CD4-positive, alpha-beta T cell treated with Interleukin-4 for 4 hours (primary cell): ENCODE measurements around the gene MXRA7.
"Not testable (repeated sequence)": the region's sequence is repeated elsewhere in the genome, so short reads cannot be mapped to it uniquely, and the experiment has no call there.

Experiments
- DNase-seq: peaks from one replicate; pipeline ENCODE4 v3.0.0-alpha.2; 2020

The MXRA7 gene

DNA sequence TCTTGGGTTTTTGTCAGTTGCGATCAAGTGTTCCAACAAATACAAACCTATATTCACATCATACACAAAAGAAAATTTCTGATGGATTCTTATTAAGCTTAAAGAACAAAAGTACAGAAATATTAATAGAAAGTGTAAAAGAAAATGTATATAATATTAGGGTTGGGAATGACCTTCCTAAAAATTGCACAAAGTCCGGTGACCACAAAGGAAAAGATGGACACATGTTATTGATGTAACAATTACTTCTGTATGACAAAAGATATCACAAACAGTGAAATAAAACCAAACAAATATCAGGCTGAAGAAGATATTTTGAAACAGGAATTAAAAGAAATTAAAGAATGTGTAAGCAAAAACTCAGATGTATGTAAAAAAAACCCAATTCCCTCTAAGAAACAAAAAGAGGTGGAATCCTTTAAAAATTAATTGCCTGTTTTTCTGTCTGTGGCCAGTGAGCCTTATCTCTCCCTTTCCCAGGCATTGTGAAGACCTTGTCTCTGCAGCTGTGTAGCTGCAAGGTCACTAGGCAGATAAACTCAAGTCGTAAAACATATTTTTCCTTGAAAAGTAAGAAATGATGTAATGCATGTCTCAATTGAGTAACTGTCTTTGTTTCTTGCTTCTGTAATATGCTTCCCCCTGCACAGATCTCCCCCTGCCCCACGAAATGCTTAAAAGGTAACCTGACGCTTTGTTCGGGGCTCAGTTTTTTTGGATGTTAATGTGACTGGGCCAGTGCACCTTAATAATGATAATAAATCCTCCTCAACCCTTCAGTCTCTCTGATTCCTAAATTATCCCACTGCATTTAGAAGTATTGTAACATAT, 70.0 kb downstream of the MXRA7 start:
- DNase-seq, result no peak

DNA sequence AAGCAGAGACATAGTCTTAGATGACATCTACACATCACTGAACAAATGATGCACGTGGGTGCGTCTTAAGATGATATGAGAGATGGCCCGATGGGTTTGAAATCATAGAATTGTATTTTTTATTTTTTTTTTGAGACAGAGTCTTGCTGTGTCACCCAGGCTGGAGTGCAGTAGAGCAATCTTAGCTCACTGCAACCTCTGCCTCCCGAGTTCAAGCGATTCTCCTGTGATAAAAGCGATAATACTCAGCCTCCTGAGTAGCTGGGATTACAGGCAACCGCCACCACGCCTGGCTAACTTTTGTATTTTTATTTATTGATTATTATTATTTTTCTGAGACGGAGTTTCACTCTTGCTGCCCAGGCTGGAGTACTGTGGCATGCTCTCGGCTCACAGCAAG, 72.5 kb downstream of the MXRA7 start:
- DNase-seq, result no peak

DNA sequence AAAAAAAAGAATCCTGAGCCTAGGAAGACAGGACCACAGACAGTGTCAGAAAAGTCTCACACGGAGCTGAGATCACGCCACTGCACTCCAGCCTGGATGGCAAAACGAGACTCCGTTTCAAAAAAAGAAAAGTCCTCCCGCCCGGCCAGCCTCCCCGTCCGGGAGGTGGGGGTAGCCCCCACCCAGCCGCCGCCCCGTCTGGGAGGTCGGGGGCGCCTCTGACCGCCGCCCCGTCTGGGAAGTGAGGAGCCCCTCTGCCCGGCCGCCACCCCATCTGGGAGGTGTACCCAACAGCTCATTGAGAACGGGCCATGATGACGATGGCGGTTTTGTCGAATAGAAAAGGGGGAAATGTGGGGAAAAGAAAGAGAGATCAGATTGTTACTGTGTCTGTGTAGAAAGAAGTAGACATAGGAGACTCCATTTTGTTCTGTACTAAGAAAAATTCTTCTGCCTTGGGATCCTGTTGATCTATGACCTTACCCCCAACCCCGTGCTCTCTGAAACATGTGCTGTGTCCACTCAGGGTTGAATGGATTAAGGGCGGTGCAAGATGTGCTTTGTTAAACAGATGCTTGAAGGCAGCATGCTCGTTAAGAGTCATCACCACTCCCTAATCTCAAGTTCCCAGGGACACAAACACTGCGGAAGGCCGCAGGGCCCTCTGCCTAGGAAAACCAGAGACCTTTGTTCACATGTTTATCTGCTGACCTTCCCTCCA, 74.1 kb downstream of the MXRA7 start:
- DNase-seq, result not testable (repeated sequence)

DNA sequence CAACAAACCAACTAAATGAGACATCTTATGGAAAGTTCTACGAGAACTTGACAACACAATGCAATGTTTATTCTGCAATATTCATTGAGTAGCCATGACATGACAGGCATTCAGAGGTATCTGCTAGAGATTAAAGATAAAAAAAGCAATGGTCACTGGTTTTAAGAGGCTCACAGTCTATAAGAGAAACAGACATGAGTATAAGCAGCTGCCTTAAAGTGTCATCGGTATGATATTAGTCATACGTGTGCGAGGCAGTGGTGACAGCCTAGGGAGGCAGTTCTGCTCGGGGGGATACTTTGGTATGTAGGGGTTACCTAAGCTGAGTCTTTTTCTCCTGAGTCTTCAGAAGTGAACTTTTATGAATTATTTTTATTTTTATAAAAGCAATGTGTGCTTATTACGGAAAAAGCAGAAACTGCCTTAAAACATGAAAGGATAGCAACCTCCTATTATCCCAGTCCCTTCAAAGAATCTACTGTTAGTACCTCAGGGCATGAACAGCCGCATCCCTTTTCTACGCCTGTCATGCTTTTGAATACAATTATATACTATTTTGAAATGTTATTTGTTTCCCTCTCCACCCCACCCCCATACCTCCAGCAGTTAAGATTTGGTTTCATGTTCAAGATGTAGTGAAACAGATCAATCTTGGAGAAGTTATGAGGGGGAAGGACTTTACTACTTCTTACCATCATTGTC, 75.0 kb downstream of the MXRA7 start:
- DNase-seq, result no peak

DNA sequence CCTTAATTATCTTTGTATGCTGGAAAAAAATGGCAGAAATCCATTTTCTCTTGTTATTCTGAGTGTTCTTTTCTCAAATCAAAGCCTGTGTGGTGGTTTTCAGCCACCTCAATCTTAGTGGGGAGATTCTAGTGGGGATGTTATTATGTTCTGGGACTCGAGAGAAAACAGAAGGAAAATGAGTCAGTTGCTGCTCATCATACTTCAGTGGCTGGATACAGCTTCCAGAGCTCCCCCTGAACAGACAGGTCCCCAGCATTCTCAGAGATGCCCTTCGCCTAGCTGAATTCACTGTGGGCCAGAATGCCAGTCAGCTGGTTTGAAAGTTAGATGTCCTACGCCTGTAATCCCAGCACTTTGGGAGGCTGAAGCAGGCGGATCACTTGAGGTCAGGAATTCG, 75.7 kb downstream of the MXRA7 start:
- no peak for DNase-seq

DNA sequence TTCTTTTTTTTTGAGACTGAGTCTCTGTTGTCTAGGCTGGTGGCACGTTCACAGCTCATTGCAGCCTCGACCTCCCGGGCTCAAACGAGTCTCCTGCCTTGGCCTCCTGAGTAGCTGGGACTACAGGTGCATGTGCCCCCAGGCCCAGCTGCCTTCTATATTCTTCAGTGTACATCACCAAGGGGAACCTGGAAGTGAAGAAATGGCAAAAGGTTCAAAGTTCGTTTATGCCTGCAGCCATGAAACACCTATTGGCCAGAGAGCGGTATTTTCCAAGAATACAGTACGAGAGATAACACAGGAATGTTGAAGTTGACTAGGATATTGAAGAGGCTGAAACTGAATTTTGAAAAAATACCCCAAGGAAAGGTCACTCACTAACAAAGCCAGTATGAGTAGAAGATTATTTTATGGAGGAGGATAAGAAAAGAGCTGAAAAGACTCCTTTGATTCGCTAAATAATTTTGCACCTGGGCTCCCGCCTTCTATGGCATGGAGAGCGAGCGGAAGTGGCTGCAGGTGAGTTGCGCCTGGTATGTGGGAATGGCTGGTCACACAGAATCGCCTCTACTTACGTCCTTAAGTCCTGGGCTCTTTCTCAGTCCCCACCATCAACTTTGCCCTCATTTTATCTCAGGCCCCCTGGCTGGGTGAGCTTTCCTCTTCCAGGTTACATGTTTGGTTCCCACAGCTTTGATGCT, 77.0 kb downstream of the MXRA7 start:
- no peak for DNase-seq

DNA sequence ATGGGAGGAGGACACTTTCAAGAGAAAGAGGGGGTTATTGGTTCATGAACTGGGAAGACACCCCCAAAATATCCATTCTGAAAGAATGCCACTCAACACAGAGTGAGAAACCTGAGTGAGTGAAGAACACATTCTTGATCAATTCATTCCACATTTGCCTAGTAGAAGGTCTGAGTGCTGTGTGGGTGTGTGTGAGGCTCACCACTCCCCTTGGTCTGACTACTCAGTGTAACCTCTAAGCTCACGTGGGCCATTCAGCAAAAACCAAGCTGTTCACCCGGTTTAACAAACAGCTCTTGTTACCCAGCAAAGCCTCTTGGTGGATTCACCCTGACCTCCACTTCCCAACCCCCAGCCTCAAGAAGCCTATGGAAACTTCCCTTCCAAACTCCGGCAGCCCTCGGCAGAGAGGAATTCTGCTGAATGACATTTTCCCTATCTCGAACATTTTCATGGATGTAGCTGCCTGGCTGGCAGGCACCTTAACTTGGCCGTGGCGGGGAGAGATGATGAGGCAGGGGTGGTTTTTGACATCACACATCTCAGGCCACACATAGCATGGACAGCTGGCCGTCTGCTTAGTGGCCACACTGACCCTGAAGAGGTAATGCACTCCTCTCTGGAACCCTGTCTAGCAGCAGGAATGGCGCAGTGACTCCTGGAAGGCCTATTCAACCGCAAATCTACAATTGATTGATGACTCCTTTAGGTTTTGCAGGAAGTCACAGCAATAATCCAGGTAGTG, 78.8 kb downstream of the MXRA7 start:
- DNase-seq, result no peak

DNA sequence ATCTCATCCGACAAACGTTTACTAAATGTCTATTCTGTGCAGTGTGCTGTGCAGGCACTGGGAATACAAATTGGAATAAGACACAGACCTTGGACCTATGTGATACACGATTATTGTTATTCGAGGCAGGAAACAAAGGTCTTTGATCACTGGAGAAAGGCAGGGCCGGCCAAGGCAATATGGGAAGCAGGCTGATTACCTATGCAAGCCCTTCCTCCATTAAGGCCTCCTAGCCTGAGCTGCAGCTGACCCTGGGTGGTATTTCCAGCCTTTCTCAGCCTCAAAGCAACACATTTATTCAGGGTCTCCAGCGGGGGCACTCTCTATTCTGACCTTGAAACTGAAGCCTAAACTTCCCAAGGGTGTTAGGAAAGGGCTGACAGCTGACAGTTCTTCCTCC, 80.6 kb downstream of the MXRA7 start:
- no peak for DNase-seq
